GM20431 (cell line): ENCODE measurements around the gene CDKN2AIPNL.
"Not testable (repeated sequence)": the region's sequence is repeated elsewhere in the genome, so short reads cannot be mapped to it uniquely, and the experiment has no call there.

Source experiments
- in situ Hi-C: fragments of 300-500 bp; cut with MseI, MboI; formaldehyde crosslinking; loops from one replicate; pipeline ENCODE4 v1.15.0; 2020; ENCODE audit warnings: low sequenced_read_pairs; ENCODE audit not compliant: unreplicated experiment

Gene CDKN2AIPNL

GRCh38 chr5:134409321-134409720, 2.4 kb downstream of the CDKN2AIPNL start:
- in situ Hi-C loops = no loop called here

GRCh38 chr5:134406390-134406789, 5.3 kb downstream of the CDKN2AIPNL start:
- in situ Hi-C loops = no loop called here

GRCh38 chr5:134403951-134404350, 7.7 kb downstream of the CDKN2AIPNL start:
- in situ Hi-C loops = no loop called here

GRCh38 chr5:134398609-134399155, 13.0 kb downstream of the CDKN2AIPNL start:
- in situ Hi-C loops = no loop called here

- in situ Hi-C loops = no loop called here
Observed at GRCh38 chr5:134397196-134397595, 14.5 kb downstream of the CDKN2AIPNL start.

- in situ Hi-C loops = no loop called here
Observed at GRCh38 chr5:134396274-134396673, 15.4 kb downstream of the CDKN2AIPNL start.

GRCh38 chr5:134394932-134395331, 16.7 kb downstream of the CDKN2AIPNL start:
- in situ Hi-C loops = no loop called here

- in situ Hi-C loops = no loop called here
Observed at GRCh38 chr5:134392301-134392700, 19.4 kb downstream of the CDKN2AIPNL start.

- in situ Hi-C loops = no loop called here
Observed at GRCh38 chr5:134387443-134387842, 24.2 kb downstream of the CDKN2AIPNL start.

- in situ Hi-C loops = no loop called here
Observed at GRCh38 chr5:134383980-134384697, 27.5 kb downstream of the CDKN2AIPNL start.

GRCh38 chr5:134382204-134382603, 29.5 kb downstream of the CDKN2AIPNL start:
- in situ Hi-C loops = not testable (repeated sequence)

- in situ Hi-C loops = no loop called here
Observed at GRCh38 chr5:134380346-134380745, 31.3 kb downstream of the CDKN2AIPNL start.

GRCh38 chr5:134374232-134374631, 37.4 kb downstream of the CDKN2AIPNL start:
- in situ Hi-C loops = no loop called here

GRCh38 chr5:134373633-134374032, 38.0 kb downstream of the CDKN2AIPNL start:
- in situ Hi-C loops = not testable (repeated sequence)

- in situ Hi-C loops = no loop called here
Observed at GRCh38 chr5:134371834-134372340, 39.8 kb downstream of the CDKN2AIPNL start.

- in situ Hi-C loops = no loop called here
Observed at GRCh38 chr5:134370871-134371833, 40.5 kb downstream of the CDKN2AIPNL start, which contains the start of gene UBE2B. Gene UBE2B, plus strand, starts transcription at chr5:134371569. Its CDS starts 27 bp downstream, at chr5:134371596.

GRCh38 chr5:134370311-134370870, 41.3 kb downstream of the CDKN2AIPNL start:
- in situ Hi-C loops = no loop called here

- in situ Hi-C loops = no loop called here
Observed at GRCh38 chr5:134365604-134366003, 46.1 kb downstream of the CDKN2AIPNL start.

- in situ Hi-C loops = no loop called here
Observed at GRCh38 chr5:134355681-134356080, 56.0 kb downstream of the CDKN2AIPNL start.
